GM21515 (cell line): ENCODE results near the gene OSER1.

ENCODE experiments used
- ATAC-seq: cut with Tn5 transposase; IDR thresholded peaks from one replicate; pipeline ENCODE4 v1.9.1; 2021; ENCODE audit not compliant: unreplicated experiment

The OSER1 gene

GRCh38 chr20:44180814-44181213, 29.8 kb downstream of the OSER1 start:
- ATAC-seq, result no peak

- no peak for ATAC-seq
These were observed 33.6 kb downstream of the OSER1 start for GRCh38 chr20:44176833-44177534.

GRCh38 chr20:44174996-44175765, 35.4 kb downstream of the OSER1 start:
- no peak for ATAC-seq

- no peak for ATAC-seq
These were observed 36.7 kb downstream of the OSER1 start for GRCh38 chr20:44173846-44174245.

GRCh38 chr20:44173116-44173515, 37.5 kb downstream of the OSER1 start:
- ATAC-seq, result no peak

GRCh38 chr20:44172572-44172950, 38.0 kb downstream of the OSER1 start:
- ATAC-seq, result no peak

- ATAC-seq, result no peak
These were observed 38.6 kb downstream of the OSER1 start for GRCh38 chr20:44171775-44172571.

- no peak for ATAC-seq
These were observed 39.7 kb downstream of the OSER1 start for GRCh38 chr20:44170816-44171410.

GRCh38 chr20:44167736-44168135, 42.8 kb downstream of the OSER1 start:
- ATAC-seq, result no peak

- ATAC-seq, result no peak
These were observed 44.1 kb downstream of the OSER1 start for GRCh38 chr20:44166477-44166876.

GRCh38 chr20:44166008-44166407, 44.6 kb downstream of the OSER1 start:
- ATAC-seq, result no peak

GRCh38 chr20:44160133-44160532, 50.4 kb downstream of the OSER1 start:
- no peak for ATAC-seq

GRCh38 chr20:44159711-44160110, 50.9 kb downstream of the OSER1 start:
- no peak for ATAC-seq

- no peak for ATAC-seq
These were observed 51.4 kb downstream of the OSER1 start for GRCh38 chr20:44159125-44159524.

GRCh38 chr20:44157061-44157460, 53.5 kb downstream of the OSER1 start:
- no peak for ATAC-seq

GRCh38 chr20:44154521-44155001, 56.0 kb downstream of the OSER1 start:
- no peak for ATAC-seq

- ATAC-seq, result no peak
These were observed 56.9 kb downstream of the OSER1 start for GRCh38 chr20:44153636-44154043.

- ATAC-seq, result no peak
These were observed 58.8 kb downstream of the OSER1 start for GRCh38 chr20:44151621-44152416.

- no peak for ATAC-seq
These were observed 64.3 kb downstream of the OSER1 start for GRCh38 chr20:44146272-44146671.
